IMR-90 (cell line): ENCODE measurements around the gene PIP4K2B. TPM values are rescaled to one million over a fixed set of nuclear protein-coding genes. Genes with fewer than 3 reads are reported as not detected.
A peak's percentile ranks its signal among the peaks of the same experiment; 100 is the strongest.

Experiments used
- ATAC-seq: fragments of 200-7000 bp; cut with Tn5 transposase; 2 replicates; pipeline ENCODE4 v1.9.1; 2020; ENCODE audit warnings: low read depth, mild to moderate bottlenecking, moderate library complexity
- BruUV-seq: library from RNA; stranded (reverse); fragments of 400-500 nt; replicated peaks from 2 replicates; lab custom pipeline; 2021; lab: Mats Ljungman, UMichigan
- CTCF ChIA-PET: fragments of 300-600 bp; formaldehyde crosslinking; extraction: SDS; loops from one replicate; lab custom pipeline; 2021; ENCODE audit warnings: antibody characterized with exemption; lab: Yijun Ruan, JAX
- POLR2A ChIA-PET: fragments of 300-600 bp; sonication (Branson Sonifier 250); formaldehyde crosslinking; loops from one replicate; lab custom pipeline; 2022; ENCODE audit warnings: antibody characterized with exemption; ENCODE audit not compliant: unreplicated experiment; lab: Charles Lee
- DNase-seq: peaks from one replicate; pipeline ENCODE4 v3.0.0; 2013
- H2AFZ ChIP-seq: replicated peaks from 2 replicates; pipeline ENCODE3; 2013; ENCODE audit warnings: low read length, mild to moderate bottlenecking; ENCODE audit not compliant: poor library complexity
- H2AK5ac ChIP-seq: 2 replicates; pipeline ENCODE4 v1.6.1; 2013; ENCODE audit warnings: low read depth, low read length, inconsistent platforms
- H2AK9ac ChIP-seq: replicated peaks from 2 replicates; pipeline ENCODE3; 2013; ENCODE audit warnings: mild to moderate bottlenecking, low read depth, low read length, moderate library complexity; ENCODE audit not compliant: poor library complexity
- H2BK120ac ChIP-seq: 2 replicates; pipeline ENCODE4 v1.6.1; 2013; ENCODE audit warnings: low read depth, low read length, inconsistent platforms
- H2BK15ac ChIP-seq: 3 replicates; pipeline ENCODE4 v1.6.1; 2013; ENCODE audit warnings: low read depth, low read length, inconsistent platforms
- H2BK20ac ChIP-seq: 2 replicates; pipeline ENCODE4 v1.6.1; 2013; ENCODE audit warnings: low read depth, mild to moderate bottlenecking, inconsistent platforms, low read length, moderate library complexity
- H2BK5ac ChIP-seq: 2 replicates; pipeline ENCODE4 v1.6.1; 2013; ENCODE audit warnings: mild to moderate bottlenecking, low read depth, low read length, inconsistent platforms; ENCODE audit not compliant: poor library complexity, severe bottlenecking
- H3K14ac ChIP-seq: replicated peaks from 2 replicates; pipeline ENCODE4 v1.6.1; 2013; ENCODE audit warnings: low read depth, low read length, inconsistent platforms
- H3K18ac ChIP-seq: 2 replicates; pipeline ENCODE4 v1.6.1; 2013; ENCODE audit warnings: low read depth, low read length, control low read depth
- H3K23ac ChIP-seq: 2 replicates; pipeline ENCODE4 v1.6.1; 2013; ENCODE audit warnings: low read depth, low read length, inconsistent platforms
- H3K27ac ChIP-seq: 2 replicates; pipeline ENCODE4 v1.5.1; 2013; ENCODE audit warnings: mild to moderate bottlenecking, control low read depth, low read length; ENCODE audit not compliant: insufficient read depth
- H3K27me3 ChIP-seq: 2 replicates; pipeline ENCODE4 v1.6.1; 2013; ENCODE audit warnings: low read length; ENCODE audit not compliant: control insufficient read depth, insufficient read depth
- H3K36me3 ChIP-seq: 2 replicates; pipeline ENCODE4 v1.6.1; 2013; ENCODE audit warnings: low read length, mixed read lengths; ENCODE audit not compliant: control insufficient read depth, insufficient read depth
- H3K4ac ChIP-seq: 2 replicates; pipeline ENCODE4 v1.6.1; 2013; ENCODE audit warnings: low read depth, low read length, inconsistent platforms
- H3K4me1 ChIP-seq: 2 replicates; pipeline ENCODE4 v1.6.1; 2013; ENCODE audit warnings: low read length, mixed read lengths; ENCODE audit not compliant: control insufficient read depth, insufficient read depth
- H3K4me2 ChIP-seq: 2 replicates; pipeline ENCODE4 v1.6.1; 2013; ENCODE audit warnings: low read depth, mild to moderate bottlenecking, control low read depth, low read length, moderate library complexity
- H3K4me3 ChIP-seq: 2 replicates; pipeline ENCODE4 v1.5.1; 2013; ENCODE audit warnings: low read depth, mild to moderate bottlenecking, control low read depth, low read length, moderate library complexity; ENCODE audit not compliant: insufficient read depth
- H3K56ac ChIP-seq: 2 replicates; pipeline ENCODE4 v1.6.1; 2013; ENCODE audit warnings: low read length, inconsistent platforms; ENCODE audit not compliant: insufficient read depth; ENCODE audit errors: extremely low read depth
- H3K79me1 ChIP-seq, 2 experiments: 2 replicates each; pipeline ENCODE4 v1.6.1; 2013; ENCODE audit warnings: low read length in 2 of 2, inconsistent platforms in 1 of 2, low read depth in 1 of 2
- H3K9ac ChIP-seq: 2 replicates; pipeline ENCODE4 v1.6.1; 2013; ENCODE audit warnings: low read depth, low read length, control low read depth
- H3K9me1 ChIP-seq: 2 replicates; pipeline ENCODE4 v1.6.1; 2013; ENCODE audit warnings: low read length, inconsistent platforms; ENCODE audit not compliant: insufficient read depth
- H3K9me3 ChIP-seq: 2 replicates; pipeline ENCODE4 v1.6.1; 2013; ENCODE audit warnings: low read length; ENCODE audit not compliant: control insufficient read depth, insufficient read depth
- H4K20me1 ChIP-seq: 2 replicates; pipeline ENCODE4 v1.6.1; 2013; ENCODE audit warnings: low read length, inconsistent platforms; ENCODE audit not compliant: insufficient read depth
- H4K5ac ChIP-seq: 2 replicates; pipeline ENCODE4 v1.6.1; 2013; ENCODE audit warnings: mild to moderate bottlenecking, low read depth, low read length, control low read depth
- H4K8ac ChIP-seq, 2 experiments: 2 replicates each; pipeline ENCODE4 v1.6.1; 2013; ENCODE audit warnings: low read depth in 2 of 2, low read length in 2 of 2, control low read depth in 1 of 2, inconsistent platforms in 1 of 2
- H4K91ac ChIP-seq: 2 replicates; pipeline ENCODE4 v1.6.1; 2013; ENCODE audit warnings: low read depth, low read length, inconsistent platforms; ENCODE audit not compliant: insufficient read depth
- BHLHE40 ChIP-seq: fragments of 150-350 bp; IDR thresholded peaks from 2 replicates; pipeline ENCODE4 v1.6.1; 2016; ENCODE audit warnings: mild to moderate bottlenecking, low read depth, low read length
- CEBPB ChIP-seq: IDR thresholded peaks from 2 replicates; pipeline ENCODE4 v1.6.1; 2012; ENCODE audit warnings: low read depth, low read length, improper control_type of control experiment
- CHD1 ChIP-seq: IDR thresholded peaks from 2 replicates; pipeline ENCODE4 v1.6.1; 2012; ENCODE audit warnings: low read depth, low read length, improper control_type of control experiment
- FOS ChIP-seq: fragments of 150-350 bp; IDR thresholded peaks from 2 replicates; pipeline ENCODE4 v1.6.1; 2016; ENCODE audit warnings: low read depth, low read length
- MAFK ChIP-seq: IDR thresholded peaks from 2 replicates; pipeline ENCODE4 v1.6.1; 2012; ENCODE audit warnings: low read depth, low read length, improper control_type of control experiment
- MAZ ChIP-seq: IDR thresholded peaks from 2 replicates; pipeline ENCODE4 v1.6.1; 2012; ENCODE audit warnings: low read depth, mild to moderate bottlenecking, low read length, improper control_type of control experiment, moderate library complexity, borderline replicate concordance
- MXI1 ChIP-seq: IDR thresholded peaks from 2 replicates; pipeline ENCODE4 v1.6.1; 2012; ENCODE audit warnings: low read depth, mild to moderate bottlenecking, low read length, moderate library complexity, borderline replicate concordance
- NFE2L2 ChIP-seq: fragments of 150-350 bp; IDR thresholded peaks from 2 replicates; pipeline ENCODE4 v1.6.1; 2016; ENCODE audit warnings: low read depth, mild to moderate bottlenecking, low read length
- POLR2A ChIP-seq: IDR thresholded peaks from 2 replicates; pipeline ENCODE4 v1.6.1; 2012; ENCODE audit warnings: mild to moderate bottlenecking, low read depth, low read length
- RAD21 ChIP-seq: IDR thresholded peaks from 2 replicates; pipeline ENCODE4 v1.6.1; 2012; ENCODE audit warnings: low read length, improper control_type of control experiment
- RCOR1 ChIP-seq: IDR thresholded peaks from 2 replicates; pipeline ENCODE4 v1.6.1; 2012; ENCODE audit warnings: mild to moderate bottlenecking, low read length, improper control_type of control experiment; ENCODE audit not compliant: insufficient replicate concordance
- RFX5 ChIP-seq: IDR thresholded peaks from 2 replicates; pipeline ENCODE4 v1.8.0; 2012; ENCODE audit warnings: low read depth, mild to moderate bottlenecking, low read length, moderate library complexity
- SMC3 ChIP-seq: fragments of 150-350 bp; IDR thresholded peaks from 2 replicates; pipeline ENCODE4 v1.6.1; 2016; ENCODE audit warnings: low read depth, mild to moderate bottlenecking, antibody characterized with exemption, low read length, moderate library complexity
- WGBS, 2 experiments: methylation state at CpG; one replicate each; pipeline versions ENCODE4 v1.1.5 to v1.1.7; 2013; ENCODE audit warnings: missing lambda C conversion rate in 2 of 2; ENCODE audit not compliant: insufficient read length in 1 of 2; ENCODE audit errors: extremely low coverage in 2 of 2; 5-methylcytosine and 5-hydroxymethylcytosine counted together
- dilution Hi-C: fragments of 300-500 bp; cut with HindIII; formaldehyde crosslinking; loops from one replicate; pipeline ENCODE4 v1.14.3; 2018; ENCODE audit warnings: low sequenced_read_pairs; ENCODE audit not compliant: unreplicated experiment
- in situ Hi-C: fragments of 300-500 bp; cut with MboI; formaldehyde crosslinking; loops from 3 replicates; pipeline ENCODE4 v1.14.3; 2019; ENCODE audit warnings: low sequenced_read_pairs, inconsistent platforms, mixed read lengths
- intact Hi-C: fragments of 100-400 bp; cut with micrococcal nuclease; formaldehyde crosslinking; loops from 2 replicates; pipeline ENCODE4 v1.10.0; 2022
- polyA plus RNA-seq, 3 experiments: library from polyadenylated mRNA; depleted of rRNA; stranded (reverse); fragments of >200 nt; gene quantifications; 2 replicates each; pipeline ENCODE4 v1.2.3, GENCODE V29; 2012; ENCODE audit warnings: low replicate concordance in 1 of 3
- total RNA-seq: library from RNA; depleted of rRNA; stranded (reverse); fragments of >200 nt; gene quantifications from 2 replicates; pipeline ENCODE4 v1.2.3, GENCODE V29; 2012
- TF ChIP-seq, protein P1 (sequence below): conservative IDR thresholded peaks from 2 replicates; pipeline ENCODE4 v1.5.1; 2012; ENCODE audit warnings: mild to moderate bottlenecking, low read depth, low read length, improper control_type of control experiment
- TF ChIP-seq, protein P2 (sequence below): fragments of 150-350 bp; IDR thresholded peaks from 2 replicates; pipeline ENCODE4 v1.6.1; 2017; ENCODE audit warnings: mild to moderate bottlenecking, antibody characterized with exemption, low read length, low read depth
- TF ChIP-seq, protein P3 (sequence below): fragments of 150-350 bp; IDR thresholded peaks from 2 replicates; pipeline ENCODE4 v1.6.1; 2016; ENCODE audit warnings: low read depth, mild to moderate bottlenecking, low read length, moderate library complexity, borderline replicate concordance

The PIP4K2B gene
- total and polyA plus RNA-seq, 2 of the 4 experiments (the other 2 are of a cell fraction), result 40.0 to 40.2 TPM

DNA sequence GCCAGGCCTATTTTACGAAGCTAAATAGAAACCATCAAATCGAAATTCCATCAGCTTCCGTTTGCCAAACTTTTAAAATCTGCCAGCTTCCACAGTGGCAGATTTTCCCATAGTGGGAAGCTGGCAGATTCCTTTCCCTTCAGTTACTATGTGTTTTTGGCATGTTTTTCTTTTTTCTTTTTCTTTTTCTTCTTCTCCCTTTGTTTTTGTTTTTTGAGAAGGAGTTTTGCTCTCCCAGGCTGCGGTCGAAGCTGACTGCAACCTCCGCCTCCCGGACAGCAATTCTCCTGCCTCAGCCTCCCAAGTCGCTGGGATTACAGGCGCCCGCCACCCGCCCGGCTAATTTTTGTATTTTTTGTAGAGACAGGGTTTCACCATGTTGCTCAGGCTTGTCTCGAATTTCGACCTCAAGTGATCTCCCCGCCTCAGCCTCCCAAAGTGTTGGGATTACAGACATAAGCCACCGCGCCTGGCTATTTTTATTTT, 26.4 kb upstream of the PIP4K2B start:
- Histone ChIP-seq H2BK15ac (peak overlapping the region; percentile 28; the same call in 1 of the 3 replicates), H3K4me2 (peak overlapping the region; percentile 85), H2AK5ac (peak overlapping the region; percentile 95), H3K9ac (peak overlapping the region; percentile 83), H3K27me3 (peaks cover 3% of the 10 kb centered on the region; the same call in 1 of the 2 replicates), H3K9me3 (no peaks in the 10 kb centered on the region), H3K14ac (peak overlapping the region; percentile 96; the same call in 1 of the 2 replicates), H2BK5ac (peak overlapping the region; percentile 99), H3K4ac (peak overlapping the region; percentile 95), H3K27ac (peak overlapping the region; percentile 91), H3K18ac (peak overlapping the region; percentile 83; the same call in 1 of the 2 replicates), H4K20me1 (peaks cover 11% of the 10 kb centered on the region), H4K8ac (peak overlapping the region; percentile 99 to 100), H2AFZ (peak overlapping the region; percentile 97), H2BK20ac (peak overlapping the region; percentile 54), H2AK9ac (peak overlapping the region; percentile 99), H3K9me1 (no peaks in the 10 kb centered on the region), H4K5ac (peak overlapping the region; percentile 99), H3K36me3 (peaks cover 6% of the 10 kb centered on the region), H3K4me1 (0 out of 2 replicates have a peak, but pooled peaks cover 3% of the 10 kb centered on the region), H3K56ac (0 out of 2 replicates have a peak overlapping the region, but pooled peaks have one; percentile 92), H3K4me3 (peak overlapping the region; percentile 62; the same call in 1 of the 2 replicates), H3K23ac (peak overlapping the region; percentile 91), H4K91ac (peak overlapping the region; percentile 98), H3K79me1 (peaks cover 3 to 37% of the 10 kb centered on the region in 2 experiments), H2BK120ac (peak overlapping the region; percentile 82)
- no TSS peak for BruUV-seq
- in situ Hi-C loops, result no loop called here
- ChIA-PET CTCF (no interaction called here), POLR2A (no interaction called here)
- ATAC-seq (no peak), DNase-seq (no peak)
- TF ChIP-seq RFX5 (no peak), MAFK (no peak), SMC3 (no peak), POLR2A (no peak), FOS (no peak), MXI1 (no peak), NFE2L2 (no peak), CHD1 (no peak), MAZ (no peak), RCOR1 (no peak), RAD21 (no peak), CEBPB (no peak), BHLHE40 (no peak)
- TF ChIP-seq, protein P1, sequence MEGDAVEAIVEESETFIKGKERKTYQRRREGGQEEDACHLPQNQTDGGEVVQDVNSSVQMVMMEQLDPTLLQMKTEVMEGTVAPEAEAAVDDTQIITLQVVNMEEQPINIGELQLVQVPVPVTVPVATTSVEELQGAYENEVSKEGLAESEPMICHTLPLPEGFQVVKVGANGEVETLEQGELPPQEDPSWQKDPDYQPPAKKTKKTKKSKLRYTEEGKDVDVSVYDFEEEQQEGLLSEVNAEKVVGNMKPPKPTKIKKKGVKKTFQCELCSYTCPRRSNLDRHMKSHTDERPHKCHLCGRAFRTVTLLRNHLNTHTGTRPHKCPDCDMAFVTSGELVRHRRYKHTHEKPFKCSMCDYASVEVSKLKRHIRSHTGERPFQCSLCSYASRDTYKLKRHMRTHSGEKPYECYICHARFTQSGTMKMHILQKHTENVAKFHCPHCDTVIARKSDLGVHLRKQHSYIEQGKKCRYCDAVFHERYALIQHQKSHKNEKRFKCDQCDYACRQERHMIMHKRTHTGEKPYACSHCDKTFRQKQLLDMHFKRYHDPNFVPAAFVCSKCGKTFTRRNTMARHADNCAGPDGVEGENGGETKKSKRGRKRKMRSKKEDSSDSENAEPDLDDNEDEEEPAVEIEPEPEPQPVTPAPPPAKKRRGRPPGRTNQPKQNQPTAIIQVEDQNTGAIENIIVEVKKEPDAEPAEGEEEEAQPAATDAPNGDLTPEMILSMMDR, result no peak
- TF ChIP-seq, protein P2, sequence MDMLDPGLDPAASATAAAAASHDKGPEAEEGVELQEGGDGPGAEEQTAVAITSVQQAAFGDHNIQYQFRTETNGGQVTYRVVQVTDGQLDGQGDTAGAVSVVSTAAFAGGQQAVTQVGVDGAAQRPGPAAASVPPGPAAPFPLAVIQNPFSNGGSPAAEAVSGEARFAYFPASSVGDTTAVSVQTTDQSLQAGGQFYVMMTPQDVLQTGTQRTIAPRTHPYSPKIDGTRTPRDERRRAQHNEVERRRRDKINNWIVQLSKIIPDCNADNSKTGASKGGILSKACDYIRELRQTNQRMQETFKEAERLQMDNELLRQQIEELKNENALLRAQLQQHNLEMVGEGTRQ, result no peak
- TF ChIP-seq, protein P3, sequence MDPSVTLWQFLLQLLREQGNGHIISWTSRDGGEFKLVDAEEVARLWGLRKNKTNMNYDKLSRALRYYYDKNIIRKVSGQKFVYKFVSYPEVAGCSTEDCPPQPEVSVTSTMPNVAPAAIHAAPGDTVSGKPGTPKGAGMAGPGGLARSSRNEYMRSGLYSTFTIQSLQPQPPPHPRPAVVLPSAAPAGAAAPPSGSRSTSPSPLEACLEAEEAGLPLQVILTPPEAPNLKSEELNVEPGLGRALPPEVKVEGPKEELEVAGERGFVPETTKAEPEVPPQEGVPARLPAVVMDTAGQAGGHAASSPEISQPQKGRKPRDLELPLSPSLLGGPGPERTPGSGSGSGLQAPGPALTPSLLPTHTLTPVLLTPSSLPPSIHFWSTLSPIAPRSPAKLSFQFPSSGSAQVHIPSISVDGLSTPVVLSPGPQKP, result no peak
- intact Hi-C loops, result loop anchor here (1.0 kb wide), 1 partner anchor 26 kb away; no protein-coding TSS in a partner anchor
- 90% methylated on average over 4 of the region's 17 CpGs; no CpG with 5 or more reads in 1 of the 2 experiments for WGBS, 2 experiments
- dilution Hi-C loops, result no loop called here
